ENCODE measurements around the gene IL20. TPM values are rescaled to one million over a fixed set of nuclear protein-coding genes. Genes with fewer than 3 reads are reported as not detected.

The IL20 gene
- total and polyA plus RNA-seq, 2 of the 8 experiments (the other 6 are each of a cell fraction or from before 2014, with no cell fraction given), result not detected

DNA sequence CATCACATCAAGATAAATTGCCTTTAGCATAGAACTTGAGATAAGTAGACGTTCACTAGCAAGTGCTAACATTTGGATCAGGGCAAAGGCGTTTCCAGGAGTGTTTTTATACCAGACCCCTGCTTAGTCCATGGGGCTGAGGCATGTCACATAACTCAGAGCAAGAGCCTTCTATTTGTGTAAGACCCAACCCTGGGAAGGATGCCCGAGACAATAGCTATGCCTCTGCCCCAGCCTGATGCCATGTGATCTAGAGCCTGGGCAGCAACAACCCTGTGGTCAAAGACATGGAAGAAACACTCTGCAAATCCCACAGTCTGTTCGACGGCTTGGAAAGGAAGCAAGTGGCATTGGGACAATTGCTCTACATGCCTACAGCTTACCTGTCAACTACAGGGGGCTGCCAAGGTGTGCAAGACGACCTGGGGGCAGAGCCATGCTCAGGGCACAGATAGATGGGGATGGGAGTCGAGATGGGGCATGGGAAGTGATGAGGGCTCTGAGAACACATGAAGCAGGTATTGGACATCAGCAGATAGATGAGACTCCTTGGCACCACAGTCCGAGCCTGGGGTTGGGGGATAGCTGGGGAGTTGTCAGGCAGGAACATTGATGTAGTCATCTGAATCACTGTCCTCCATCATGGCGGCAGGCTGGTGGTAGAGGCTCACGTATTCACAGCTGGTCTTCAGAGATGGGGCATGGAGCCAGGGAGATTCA is 39.2 kb downstream of the IL20 start:
- DNase-seq (ENCODE audit: low read depth in 1 of 2, low spot score in 2 of 2) (no peak), FAIRE-seq (no peak)
- H2AK5ac ChIP-seq (ENCODE audit: low read depth, low read length), result no peak overlapping the region
- peaks cover 3% of the 10 kb centered on the region; the same call in 1 of the 2 replicates for H3K23me2 ChIP-seq (ENCODE audit: low read depth, low read length)
- WGBS, 2 experiments (ENCODE audit: extremely low coverage in 1 of 2, insufficient coverage in 1 of 2, insufficient read length in 1 of 2, insufficient replicate concordance in 2 of 2, low coverage in 1 of 2, low lambda C conversion rate in 2 of 2, missing lambda C conversion rate in 1 of 2), result 84% methylated on average over 10 of the region's 10 CpGs; no CpG with 5 or more reads in 1 of the 2 experiments
- no peak overlapping the region for H3K4me3 ChIP-seq (ENCODE audit: extremely low read depth in 1 of 4, insufficient read depth in 2 of 4, low read depth in 3 of 4, low read length in 4 of 4)
- no peak overlapping the region for H3K18ac ChIP-seq (ENCODE audit: extremely low read depth, low read length)
- H4K20me1 ChIP-seq (replicated peaks in 1 of 2; ENCODE audit: control insufficient read depth in 1 of 2, insufficient read depth in 2 of 2, low read length in 2 of 2), result no peaks in the 10 kb centered on the region
- no peak overlapping the region for H4K8ac ChIP-seq (ENCODE audit: extremely low read depth, insufficient read depth, low read length)
- no peak overlapping the region for H3K27ac ChIP-seq (ENCODE audit: low read depth, low read length)
- H3K9ac ChIP-seq (replicated peaks in 1 of 4; ENCODE audit: extremely low read depth in 1 of 4, low read depth in 3 of 4, low read length in 3 of 4), result no peak overlapping the region
- no peak overlapping the region for H3K56ac ChIP-seq (replicated peaks; ENCODE audit: insufficient read length, low read depth, low read length)
- no peak overlapping the region for H4K91ac ChIP-seq (replicated peaks; ENCODE audit: insufficient read length, low read length)
- TF ChIP-seq EP300 (IDR thresholded peaks at IDR 0.05; ENCODE audit: borderline replicate concordance in 1 of 2, low read depth in 2 of 2, low read length in 2 of 2) (no peak), TEAD4 (IDR thresholded peaks at IDR 0.05; ENCODE audit: low read depth, low read length) (no peak), HDAC6 (IDR thresholded peaks at IDR 0.05; ENCODE audit: low read depth, low read length) (no peak)
- TF ChIP-seq, protein P1, sequence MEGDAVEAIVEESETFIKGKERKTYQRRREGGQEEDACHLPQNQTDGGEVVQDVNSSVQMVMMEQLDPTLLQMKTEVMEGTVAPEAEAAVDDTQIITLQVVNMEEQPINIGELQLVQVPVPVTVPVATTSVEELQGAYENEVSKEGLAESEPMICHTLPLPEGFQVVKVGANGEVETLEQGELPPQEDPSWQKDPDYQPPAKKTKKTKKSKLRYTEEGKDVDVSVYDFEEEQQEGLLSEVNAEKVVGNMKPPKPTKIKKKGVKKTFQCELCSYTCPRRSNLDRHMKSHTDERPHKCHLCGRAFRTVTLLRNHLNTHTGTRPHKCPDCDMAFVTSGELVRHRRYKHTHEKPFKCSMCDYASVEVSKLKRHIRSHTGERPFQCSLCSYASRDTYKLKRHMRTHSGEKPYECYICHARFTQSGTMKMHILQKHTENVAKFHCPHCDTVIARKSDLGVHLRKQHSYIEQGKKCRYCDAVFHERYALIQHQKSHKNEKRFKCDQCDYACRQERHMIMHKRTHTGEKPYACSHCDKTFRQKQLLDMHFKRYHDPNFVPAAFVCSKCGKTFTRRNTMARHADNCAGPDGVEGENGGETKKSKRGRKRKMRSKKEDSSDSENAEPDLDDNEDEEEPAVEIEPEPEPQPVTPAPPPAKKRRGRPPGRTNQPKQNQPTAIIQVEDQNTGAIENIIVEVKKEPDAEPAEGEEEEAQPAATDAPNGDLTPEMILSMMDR (IDR thresholded peaks at IDR 0.05; ENCODE audit: control extremely low read depth in 1 of 3, insufficient read depth in 1 of 3, low read depth in 1 of 3, low read length in 3 of 3), result no peak
- H2BK15ac ChIP-seq (ENCODE audit: low read length), result no peak overlapping the region
- peaks cover 0 to 3% (median 2%) of the 10 kb centered on the region in 4 experiments; a peak in 4 of 7 replicates for H3K4me1 ChIP-seq (replicated peaks in 1 of 4; ENCODE audit: control insufficient read depth in 3 of 4, insufficient read depth in 4 of 4, low read length in 3 of 4)
- H2BK20ac ChIP-seq (ENCODE audit: low read length), result no peak overlapping the region
- H3K27me3 ChIP-seq (replicated peaks in 1 of 4; ENCODE audit: control insufficient read depth in 3 of 4, extremely low read depth in 1 of 4, insufficient read depth in 3 of 4, low read length in 3 of 4), result peaks cover 6 to 21% (median 18%) of the 10 kb centered on the region in 4 experiments
- no peak overlapping the region for H2BK12ac ChIP-seq (ENCODE audit: low read depth, low read length)
- H3K9me3 ChIP-seq (ENCODE audit: insufficient read depth in 2 of 2, low read depth in 1 of 2, low read length in 1 of 2), result no peaks in the 10 kb centered on the region
- no peak overlapping the region for H4K5ac ChIP-seq (ENCODE audit: insufficient read length, low read depth, low read length)
- no peaks in the 10 kb centered on the region for H3K79me2 ChIP-seq (ENCODE audit: control insufficient read depth in 1 of 2, insufficient read depth in 2 of 2, low read length in 2 of 2)
- H3K14ac ChIP-seq (ENCODE audit: insufficient read length), result no peak overlapping the region
- H3K23ac ChIP-seq (ENCODE audit: insufficient read length), result no peak overlapping the region
- no peak overlapping the region for H3K4ac ChIP-seq (replicated peaks; ENCODE audit: insufficient read length, low read depth, low read length)
- H3K36me3 ChIP-seq (ENCODE audit: control insufficient read depth in 2 of 4, insufficient read depth in 4 of 4, low read length in 3 of 4), result no peaks in the 10 kb centered on the region
- no peak overlapping the region for H3K4me2 ChIP-seq (ENCODE audit: insufficient read depth in 1 of 2, low read depth in 2 of 2, low read length in 2 of 2)
- POLR2A ChIA-PET (ENCODE audit: partially characterized antibody), result no interaction called here
- H2AFZ ChIP-seq (ENCODE audit: low read length), result no peak overlapping the region
- no peak overlapping the region for H2BK5ac ChIP-seq (ENCODE audit: low read depth, low read length)
- CTCF ChIA-PET (ENCODE audit: partially characterized antibody), result interaction anchor here (0.5 to 6.5 kb wide), 13 partner anchors 8 to 273 kb away, joined by 3 to 63 read pairs (median 6); partner anchors contain the start of genes IL20 and IL24
- no peaks in the 10 kb centered on the region for H3K79me1 ChIP-seq (ENCODE audit: low read depth, low read length)
- no peak overlapping the region for H2BK120ac ChIP-seq (replicated peaks; ENCODE audit: low read depth, low read length)

Data from H1 (cell line).